Subcutaneous adipose tissue (tissue), 4 donors: Measurements from ENCODE around the gene HBA2. TPM values are rescaled to one million over a fixed set of nuclear protein-coding genes. Genes with fewer than 3 reads are reported as not detected.

Source experiments
- CTCF ChIP-seq: fragments of 450-650 bp; IDR thresholded peaks from one replicate; pipeline ENCODE4 v1.5.1; 2016; ENCODE audit warnings: low read depth, mild to moderate bottlenecking, control low read depth, antibody characterized with exemption, moderate library complexity
- total RNA-seq, 4 donors: library from RNA; depleted of rRNA; stranded (reverse); fragments of >200 nt; gene quantifications; one replicate each; pipeline ENCODE4 v1.1.0, GENCODE V29; 2016

Gene HBA2
- total RNA-seq, 4 donors from 2014 or later: 25.2 to 313 (median 90.4) TPM

GRCh38 chr16:185691-186090 is 13.0 kb downstream of the HBA2 start:
- no peak for TF ChIP-seq CTCF

GRCh38 chr16:187330-187729 is 14.7 kb downstream of the HBA2 start:
- no peak for TF ChIP-seq CTCF

GRCh38 chr16:188674-189073 is 16.0 kb downstream of the HBA2 start:
- no peak for TF ChIP-seq CTCF

- no peak for TF ChIP-seq CTCF
Measured at GRCh38 chr16:189604-190186, 17.0 kb downstream of the HBA2 start.

GRCh38 chr16:191831-192230 is 19.2 kb downstream of the HBA2 start:
- no peak for TF ChIP-seq CTCF

DNA sequence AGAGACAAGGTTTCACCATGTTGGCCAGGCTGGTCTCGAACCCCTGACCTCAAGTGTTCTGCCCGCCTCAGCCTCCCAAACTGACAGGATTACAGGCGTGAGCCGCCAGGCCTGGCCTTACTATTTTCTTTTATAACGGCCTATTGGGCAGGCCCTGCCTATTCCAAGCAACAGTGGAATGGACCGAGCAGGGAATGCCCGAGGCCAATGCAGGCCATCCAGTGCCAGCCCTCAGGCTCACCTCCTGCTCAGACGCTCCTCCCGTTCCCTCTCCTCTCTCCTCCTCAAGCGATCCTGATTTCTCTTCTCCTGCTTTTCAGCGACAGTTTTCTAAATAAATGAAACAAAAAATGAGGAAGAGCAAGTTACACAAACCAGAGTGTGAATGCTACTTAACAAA is 20.0 kb downstream of the HBA2 start:
- no peak for TF ChIP-seq CTCF

GRCh38 chr16:193441-193840 is 20.8 kb downstream of the HBA2 start:
- no peak for TF ChIP-seq CTCF
